HepG2 (cell line): ENCODE results near the gene PIAS1.

Source experiments
- BRD4 ChIP-seq: sonication (generic); formaldehyde crosslinking; IDR thresholded peaks from 2 replicates; pipeline ENCODE4 v1.4.0; 2020; ENCODE audit warnings: missing genetic modification reagents
- EZH2 ChIP-seq: conservative IDR thresholded peaks from 2 replicates; pipeline ENCODE4 v1.6.1; 2012; ENCODE audit warnings: mild to moderate bottlenecking, low read depth, low read length, moderate library complexity
- HDAC2 ChIP-seq: sonication (generic); formaldehyde crosslinking; IDR thresholded peaks from 2 replicates; pipeline ENCODE4 v1.4.0; 2020; ENCODE audit warnings: missing genetic modification reagents
- MNT ChIP-seq: fragments of 450-650 bp; IDR thresholded peaks from 2 replicates; pipeline ENCODE4 v1.6.1; 2016
- SALL2 ChIP-seq: sonication (generic); formaldehyde crosslinking; IDR thresholded peaks from 2 replicates; pipeline ENCODE4 v1.8.1; 2023; ENCODE audit warnings: mild to moderate bottlenecking, missing genetic modification reagents, inconsistent platforms
- TRIM24 ChIP-seq: sonication (generic); formaldehyde crosslinking; IDR thresholded peaks from 2 replicates; pipeline ENCODE4 v1.8.0; 2022; ENCODE audit warnings: mild to moderate bottlenecking, missing genetic modification reagents
- ZHX1 ChIP-seq: sonication (generic); formaldehyde crosslinking; IDR thresholded peaks from 2 replicates; pipeline ENCODE4 v1.8.1; 2022; ENCODE audit warnings: low read depth, mild to moderate bottlenecking, missing genetic modification reagents
- ZNF556 ChIP-seq: sonication (generic); formaldehyde crosslinking; IDR thresholded peaks from 2 replicates; pipeline ENCODE4 v1.4.0; 2020; ENCODE audit warnings: mild to moderate bottlenecking, missing genetic modification reagents, borderline replicate concordance
- TF ChIP-seq, protein P1 (sequence below): sonication (generic); formaldehyde crosslinking; IDR thresholded peaks from 2 replicates; pipeline ENCODE4 v1.4.0; 2020; ENCODE audit warnings: mild to moderate bottlenecking, missing genetic modification reagents, borderline replicate concordance
- TF ChIP-seq, protein P2 (sequence below): IDR thresholded peaks from 2 replicates; pipeline ENCODE4 v1.6.1; 2016; ENCODE audit warnings: missing compliant biosample characterization, missing genetic modification reagents, borderline replicate concordance

GRCh38 chr15:68199340-68199739, 145.2 kb downstream of the PIAS1 start:
- no peak for TF ChIP-seq SALL2
- TF ChIP-seq, protein P1, sequence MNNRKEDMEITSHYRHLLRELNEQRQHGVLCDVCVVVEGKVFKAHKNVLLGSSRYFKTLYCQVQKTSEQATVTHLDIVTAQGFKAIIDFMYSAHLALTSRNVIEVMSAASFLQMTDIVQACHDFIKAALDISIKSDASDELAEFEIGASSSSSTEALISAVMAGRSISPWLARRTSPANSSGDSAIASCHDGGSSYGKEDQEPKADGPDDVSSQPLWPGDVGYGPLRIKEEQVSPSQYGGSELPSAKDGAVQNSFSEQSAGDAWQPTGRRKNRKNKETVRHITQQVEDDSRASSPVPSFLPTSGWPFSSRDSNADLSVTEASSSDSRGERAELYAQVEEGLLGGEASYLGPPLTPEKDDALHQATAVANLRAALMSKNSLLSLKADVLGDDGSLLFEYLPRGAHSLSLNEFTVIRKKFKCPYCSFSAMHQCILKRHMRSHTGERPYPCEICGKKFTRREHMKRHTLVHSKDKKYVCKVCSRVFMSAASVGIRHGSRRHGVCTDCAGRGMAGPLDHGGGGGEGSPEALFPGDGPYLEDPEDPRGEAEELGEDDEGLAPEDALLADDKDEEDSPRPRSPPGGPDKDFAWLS (CRISPR knock-in tag) = no peak
- TF ChIP-seq MNT = no peak
- no peak for TF ChIP-seq ZHX1 (CRISPR knock-in tag)
- no peak for TF ChIP-seq HDAC2 (CRISPR knock-in tag)
- TF ChIP-seq, protein P2, sequence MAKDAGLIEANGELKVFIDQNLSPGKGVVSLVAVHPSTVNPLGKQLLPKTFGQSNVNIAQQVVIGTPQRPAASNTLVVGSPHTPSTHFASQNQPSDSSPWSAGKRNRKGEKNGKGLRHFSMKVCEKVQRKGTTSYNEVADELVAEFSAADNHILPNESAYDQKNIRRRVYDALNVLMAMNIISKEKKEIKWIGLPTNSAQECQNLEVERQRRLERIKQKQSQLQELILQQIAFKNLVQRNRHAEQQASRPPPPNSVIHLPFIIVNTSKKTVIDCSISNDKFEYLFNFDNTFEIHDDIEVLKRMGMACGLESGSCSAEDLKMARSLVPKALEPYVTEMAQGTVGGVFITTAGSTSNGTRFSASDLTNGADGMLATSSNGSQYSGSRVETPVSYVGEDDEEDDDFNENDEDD (CRISPR knock-in tag) = no peak
- no peak for TF ChIP-seq ZNF556 (CRISPR knock-in tag)
- TF ChIP-seq TRIM24 = no peak
- no peak for TF ChIP-seq BRD4
- no peak for TF ChIP-seq EZH2
